ENCODE measurements around the gene SYTL3.

DNA sequence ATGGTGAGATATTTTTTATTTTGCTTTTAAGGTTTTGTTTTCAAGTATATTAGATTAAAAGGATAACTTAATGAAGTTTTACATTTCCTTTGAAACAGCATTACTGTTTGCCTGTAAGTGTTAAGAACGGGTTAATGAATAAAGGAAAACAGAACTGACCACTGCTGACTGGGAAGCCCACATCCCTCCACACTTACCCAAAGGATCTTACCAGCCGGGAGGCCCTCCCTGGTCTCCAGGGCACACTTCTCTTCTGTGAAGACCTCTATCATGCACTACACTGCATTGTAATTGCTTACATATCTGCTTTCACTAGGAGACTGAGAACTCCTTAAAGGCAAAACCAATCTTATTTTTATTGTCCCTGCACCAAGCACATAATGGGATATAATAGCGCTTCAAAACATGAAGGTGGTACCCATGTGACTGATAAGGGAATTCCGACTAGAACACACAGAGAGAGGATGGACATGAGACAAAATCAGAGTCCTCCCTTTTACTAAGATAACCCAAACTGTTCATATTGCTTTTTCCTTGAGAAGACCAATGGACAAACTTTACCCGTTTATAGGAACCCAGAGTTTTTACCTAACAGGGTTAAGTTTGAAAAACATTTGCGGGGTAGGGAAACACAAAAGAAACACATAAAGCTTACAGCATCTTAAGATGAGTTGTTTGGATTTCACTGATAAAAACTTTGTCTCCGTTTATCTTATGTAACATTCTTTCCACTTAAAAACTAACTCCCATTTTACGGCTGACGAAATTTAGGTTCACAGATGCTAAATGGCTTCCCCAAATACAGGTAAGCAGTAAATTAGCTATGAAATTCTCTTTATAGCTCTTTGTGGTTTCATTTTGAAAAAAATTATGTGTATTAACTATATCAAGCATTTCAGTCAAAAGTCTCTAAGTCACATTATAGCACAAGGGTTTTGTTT, 160.6 kb downstream of the SYTL3 start:
- TF ChIP-seq, protein P1, sequence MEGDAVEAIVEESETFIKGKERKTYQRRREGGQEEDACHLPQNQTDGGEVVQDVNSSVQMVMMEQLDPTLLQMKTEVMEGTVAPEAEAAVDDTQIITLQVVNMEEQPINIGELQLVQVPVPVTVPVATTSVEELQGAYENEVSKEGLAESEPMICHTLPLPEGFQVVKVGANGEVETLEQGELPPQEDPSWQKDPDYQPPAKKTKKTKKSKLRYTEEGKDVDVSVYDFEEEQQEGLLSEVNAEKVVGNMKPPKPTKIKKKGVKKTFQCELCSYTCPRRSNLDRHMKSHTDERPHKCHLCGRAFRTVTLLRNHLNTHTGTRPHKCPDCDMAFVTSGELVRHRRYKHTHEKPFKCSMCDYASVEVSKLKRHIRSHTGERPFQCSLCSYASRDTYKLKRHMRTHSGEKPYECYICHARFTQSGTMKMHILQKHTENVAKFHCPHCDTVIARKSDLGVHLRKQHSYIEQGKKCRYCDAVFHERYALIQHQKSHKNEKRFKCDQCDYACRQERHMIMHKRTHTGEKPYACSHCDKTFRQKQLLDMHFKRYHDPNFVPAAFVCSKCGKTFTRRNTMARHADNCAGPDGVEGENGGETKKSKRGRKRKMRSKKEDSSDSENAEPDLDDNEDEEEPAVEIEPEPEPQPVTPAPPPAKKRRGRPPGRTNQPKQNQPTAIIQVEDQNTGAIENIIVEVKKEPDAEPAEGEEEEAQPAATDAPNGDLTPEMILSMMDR (IDR thresholded peaks at IDR 0.05 in 8 of 11, conservative IDR thresholded peaks at IDR 0.05 in 3 of 11), result no peak
- no peak for TF ChIP-seq POLR2A (IDR thresholded peaks at IDR 0.05)

Measured in spleen (tissue), 7 donors.